Inferior parietal cortex (tissue), 1 donor: ENCODE results near the gene UBE2Q2.
A peak's percentile ranks its signal among the peaks of the same experiment; 100 is the strongest.
"Not testable (repeated sequence)": the region's sequence is repeated elsewhere in the genome, so short reads cannot be mapped to it uniquely, and the experiment has no call there.

ENCODE experiments used
- DNase-seq: peaks from one replicate; pipeline ENCODE4 v3.0.0-alpha.2; 2016; ENCODE audit errors: extremely low spot score

Gene UBE2Q2

GRCh38 chr15:75864213-75865059, 21.2 kb downstream of the UBE2Q2 start:
- DNase-seq, result no peak

- not testable (repeated sequence) for DNase-seq
Observed at GRCh38 chr15:75866045-75866444, 22.8 kb downstream of the UBE2Q2 start.

- no peak for DNase-seq
Observed at GRCh38 chr15:75866916-75867315, 23.7 kb downstream of the UBE2Q2 start.

- no peak for DNase-seq
Observed at GRCh38 chr15:75867449-75867848, 24.2 kb downstream of the UBE2Q2 start.

GRCh38 chr15:75868019-75868418, 24.8 kb downstream of the UBE2Q2 start:
- DNase-seq, result no peak

GRCh38 chr15:75869446-75869845, 26.2 kb downstream of the UBE2Q2 start:
- DNase-seq, result no peak

GRCh38 chr15:75871589-75871988, 28.3 kb downstream of the UBE2Q2 start:
- not testable (repeated sequence) for DNase-seq

- DNase-seq, result no peak
Observed at GRCh38 chr15:75872403-75872990, 29.2 kb downstream of the UBE2Q2 start.

- no peak for DNase-seq
Observed at GRCh38 chr15:75884041-75884440, 40.8 kb downstream of the UBE2Q2 start.

- DNase-seq, result no peak
Observed at GRCh38 chr15:75887178-75887577, 43.9 kb downstream of the UBE2Q2 start.

- DNase-seq, result no peak
Observed at GRCh38 chr15:75891895-75892294, 48.6 kb downstream of the UBE2Q2 start.

GRCh38 chr15:75895731-75896130, 52.5 kb downstream of the UBE2Q2 start:
- DNase-seq, result no peak

- no peak for DNase-seq
Observed at GRCh38 chr15:75900577-75900976, 57.3 kb downstream of the UBE2Q2 start.

GRCh38 chr15:75902129-75902557, 58.9 kb downstream of the UBE2Q2 start:
- DNase-seq, result no peak

GRCh38 chr15:75903331-75904239, 60.3 kb downstream of the UBE2Q2 start, which contains the start of gene FBXO22:
Gene FBXO22, plus strand, starts transcription at chr15:75903878. Its CDS starts 86 bp downstream, at chr15:75903964.
- DNase-seq, result peak; percentile 91

GRCh38 chr15:75905231-75905630, 62.0 kb downstream of the UBE2Q2 start:
- no peak for DNase-seq

GRCh38 chr15:75910355-75910754, 67.1 kb downstream of the UBE2Q2 start:
- not testable (repeated sequence) for DNase-seq

GRCh38 chr15:75916978-75917377, 73.7 kb downstream of the UBE2Q2 start:
- no peak for DNase-seq

- no peak for DNase-seq
Observed at GRCh38 chr15:75918135-75918534, 74.9 kb downstream of the UBE2Q2 start.

GRCh38 chr15:75920079-75920478, 76.8 kb downstream of the UBE2Q2 start:
- DNase-seq, result no peak

- no peak for DNase-seq
Observed at GRCh38 chr15:75921732-75922703, 78.8 kb downstream of the UBE2Q2 start.
